AG04449 (cell line): ENCODE measurements around the gene ADGRB3.

Experiments
- CTCF ChIA-PET: fragments of 350-600 bp; formaldehyde crosslinking; extraction: SDS; loops from one replicate; lab custom pipeline; 2021; ENCODE audit warnings: antibody characterized with exemption; lab: Yijun Ruan, JAX
- POLR2A ChIA-PET: fragments of 400-600, 350-600 bp; formaldehyde crosslinking; extraction: SDS; loops from one replicate; lab custom pipeline; 2020; ENCODE audit warnings: antibody characterized with exemption, inconsistent platforms; lab: Yijun Ruan, JAX
- DNase-seq: peaks from one replicate; pipeline ENCODE4 v3.0.0-alpha.2; 2010; ENCODE audit warnings: low read depth, low spot score
- H3K4me3 ChIP-seq: 2 replicates; pipeline ENCODE4 v1.5.1; 2011; ENCODE audit warnings: low read depth, mild to moderate bottlenecking, control low read depth, low read length
- CTCF ChIP-seq: IDR thresholded peaks from one replicate; pipeline ENCODE4 v1.5.1; 2011; ENCODE audit warnings: mild to moderate bottlenecking, moderate library complexity, low read length, control low read depth, inconsistent platforms; ENCODE audit not compliant: insufficient read depth; ENCODE audit errors: missing control alignments

ADGRB3 gene

GRCh38 chr6:68726337-68726736 is 91.3 kb downstream of the ADGRB3 start:
- ChIA-PET CTCF (no interaction called here), POLR2A (no interaction called here)
- DNase-seq, result no peak
- no peak for TF ChIP-seq CTCF
- H3K4me3 ChIP-seq, result no peak overlapping the region

- CTCF ChIA-PET, result no interaction called here
- no peak overlapping the region for H3K4me3 ChIP-seq
- no peak for DNase-seq
- POLR2A ChIA-PET, result no interaction called here
- TF ChIP-seq CTCF, result no peak
Observed at GRCh38 chr6:68726992-68727391, 91.9 kb downstream of the ADGRB3 start.

GRCh38 chr6:68727699-68728098 is 92.6 kb downstream of the ADGRB3 start:
- no peak overlapping the region for H3K4me3 ChIP-seq
- CTCF ChIA-PET, result no interaction called here
- no peak for DNase-seq
- TF ChIP-seq CTCF, result no peak
- POLR2A ChIA-PET, result no interaction called here

GRCh38 chr6:68728159-68728979 is 93.3 kb downstream of the ADGRB3 start:
- TF ChIP-seq CTCF, result no peak
- ChIA-PET CTCF (no interaction called here), POLR2A (no interaction called here)
- no peak overlapping the region for H3K4me3 ChIP-seq
- no peak for DNase-seq

GRCh38 chr6:68729377-68729903 is 94.4 kb downstream of the ADGRB3 start:
- no peak for TF ChIP-seq CTCF
- no peak for DNase-seq
- ChIA-PET CTCF (no interaction called here), POLR2A (no interaction called here)
- H3K4me3 ChIP-seq, result no peak overlapping the region

GRCh38 chr6:68730291-68731054 is 95.4 kb downstream of the ADGRB3 start:
- no peak for DNase-seq
- no peak overlapping the region for H3K4me3 ChIP-seq
- no peak for TF ChIP-seq CTCF
- CTCF ChIA-PET, result no interaction called here
- POLR2A ChIA-PET, result no interaction called here
